G401 (cell line): ENCODE results near the gene CNNM3. TPM values are rescaled to one million over a fixed set of nuclear protein-coding genes. Genes with fewer than 3 reads are reported as not detected.
"Not testable (repeated sequence)": the region's sequence is repeated elsewhere in the genome, so short reads cannot be mapped to it uniquely, and the experiment has no call there.

Experiments
- DNase-seq: peaks from one replicate; pipeline ENCODE4 v3.0.0-alpha.2; 2015; ENCODE audit warnings: low spot score
- in situ Hi-C: cut with HindIII; loops from 2 replicates; pipeline ENCODE4 v1.10.0; 2016; ENCODE audit warnings: low sequenced_read_pairs, mixed read lengths
- total RNA-seq: library from RNA; depleted of rRNA; stranded (reverse); fragments of >200 nt; shearing (Covaris generic); gene quantifications from 2 replicates; pipeline ENCODE4 v1.2.3, GENCODE V29; 2014

Gene CNNM3
- total RNA-seq, 1 experiment from 2014 or later = 15.9 TPM

DNA sequence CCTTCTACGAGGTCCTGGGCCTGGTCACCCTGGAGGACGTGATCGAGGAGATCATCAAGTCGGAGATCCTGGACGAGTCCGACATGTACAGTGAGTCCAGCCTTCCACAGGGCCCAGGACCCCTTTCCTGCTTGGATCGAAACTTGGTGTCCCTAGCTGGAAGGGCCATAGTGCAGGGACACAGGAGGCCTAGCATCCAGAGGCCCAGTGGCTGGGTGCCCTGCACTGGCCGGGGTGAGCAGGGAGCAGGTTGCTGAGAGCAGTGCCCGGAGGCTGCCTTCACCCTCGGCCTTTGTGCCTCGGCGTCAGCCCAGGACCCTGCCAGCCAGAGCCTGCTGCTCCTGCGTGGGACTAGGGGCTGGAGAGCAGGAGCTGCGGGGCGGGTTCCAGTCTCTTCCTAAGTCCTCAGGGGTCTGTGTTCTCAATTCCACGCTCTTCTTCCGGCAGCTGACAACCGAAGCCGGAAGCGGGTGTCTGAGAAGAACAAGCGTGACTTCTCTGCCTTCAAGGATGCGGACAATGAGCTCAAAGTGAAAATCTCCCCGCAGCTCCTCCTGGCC is 18.9 kb upstream of the CNNM3 start:
- no peak for DNase-seq
- in situ Hi-C loops = no loop called here

DNA sequence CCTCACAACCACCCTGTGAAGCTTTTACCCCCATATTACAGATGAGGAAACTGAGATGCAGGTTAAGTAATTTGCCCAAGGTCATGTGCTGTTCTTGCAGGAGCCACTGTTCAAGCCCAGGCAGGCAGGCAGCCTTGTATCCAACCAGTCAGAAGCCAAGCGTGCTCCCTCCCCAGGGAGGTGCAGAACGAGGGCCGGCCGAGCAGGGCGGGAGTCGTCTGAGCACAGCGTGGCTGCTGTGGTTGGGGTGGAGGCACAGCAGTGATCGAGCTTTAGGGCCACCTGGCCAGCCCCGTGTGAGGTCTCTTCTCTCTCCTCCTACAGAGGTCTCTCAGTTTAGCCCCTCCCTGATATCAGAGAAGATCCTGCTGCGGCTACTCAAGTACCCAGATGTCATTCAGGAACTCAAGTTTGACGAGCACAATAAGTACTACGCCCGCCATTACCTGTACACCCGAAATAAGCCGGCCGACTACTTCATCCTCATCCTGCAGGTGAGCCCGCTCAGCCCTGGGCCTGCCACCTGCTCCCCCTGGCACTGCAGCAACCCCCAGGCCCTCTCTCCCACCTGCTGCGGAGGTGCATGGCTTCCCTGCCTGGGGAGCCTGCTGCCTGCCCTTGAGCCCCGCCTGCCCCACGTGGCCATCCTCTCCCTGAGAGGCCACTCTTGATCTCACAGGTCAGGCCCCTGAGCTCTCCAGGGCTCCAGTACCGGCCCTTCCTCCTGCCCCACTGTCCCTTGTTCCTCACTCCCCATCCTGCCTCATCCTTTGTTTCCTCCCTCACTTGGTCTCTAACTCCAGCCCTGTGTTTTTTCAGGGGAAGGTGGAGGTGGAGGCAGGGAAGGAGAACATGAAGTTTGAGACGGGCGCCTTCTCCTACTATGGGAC is 17.1 kb upstream of the CNNM3 start:
- in situ Hi-C loops = no loop called here
- no peak for DNase-seq

DNA sequence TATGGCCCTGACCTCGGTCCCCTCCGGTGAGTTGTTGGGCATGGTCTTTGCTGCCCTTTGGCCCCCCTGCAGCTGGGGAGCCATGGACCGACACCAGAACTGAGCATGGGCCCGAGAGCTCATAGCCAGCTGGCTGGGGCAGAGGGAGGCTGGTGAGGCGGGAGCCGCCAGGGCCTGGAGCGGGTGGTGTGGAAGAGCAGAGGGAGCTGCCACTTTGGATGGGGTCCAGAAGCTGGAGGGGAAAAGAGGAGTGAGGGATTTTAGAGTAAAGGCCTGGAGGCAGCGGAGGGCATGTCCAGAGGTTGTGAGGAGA is 16.5 kb upstream of the CNNM3 start:
- DNase-seq = peak; percentile 55
- in situ Hi-C loops = no loop called here

DNA sequence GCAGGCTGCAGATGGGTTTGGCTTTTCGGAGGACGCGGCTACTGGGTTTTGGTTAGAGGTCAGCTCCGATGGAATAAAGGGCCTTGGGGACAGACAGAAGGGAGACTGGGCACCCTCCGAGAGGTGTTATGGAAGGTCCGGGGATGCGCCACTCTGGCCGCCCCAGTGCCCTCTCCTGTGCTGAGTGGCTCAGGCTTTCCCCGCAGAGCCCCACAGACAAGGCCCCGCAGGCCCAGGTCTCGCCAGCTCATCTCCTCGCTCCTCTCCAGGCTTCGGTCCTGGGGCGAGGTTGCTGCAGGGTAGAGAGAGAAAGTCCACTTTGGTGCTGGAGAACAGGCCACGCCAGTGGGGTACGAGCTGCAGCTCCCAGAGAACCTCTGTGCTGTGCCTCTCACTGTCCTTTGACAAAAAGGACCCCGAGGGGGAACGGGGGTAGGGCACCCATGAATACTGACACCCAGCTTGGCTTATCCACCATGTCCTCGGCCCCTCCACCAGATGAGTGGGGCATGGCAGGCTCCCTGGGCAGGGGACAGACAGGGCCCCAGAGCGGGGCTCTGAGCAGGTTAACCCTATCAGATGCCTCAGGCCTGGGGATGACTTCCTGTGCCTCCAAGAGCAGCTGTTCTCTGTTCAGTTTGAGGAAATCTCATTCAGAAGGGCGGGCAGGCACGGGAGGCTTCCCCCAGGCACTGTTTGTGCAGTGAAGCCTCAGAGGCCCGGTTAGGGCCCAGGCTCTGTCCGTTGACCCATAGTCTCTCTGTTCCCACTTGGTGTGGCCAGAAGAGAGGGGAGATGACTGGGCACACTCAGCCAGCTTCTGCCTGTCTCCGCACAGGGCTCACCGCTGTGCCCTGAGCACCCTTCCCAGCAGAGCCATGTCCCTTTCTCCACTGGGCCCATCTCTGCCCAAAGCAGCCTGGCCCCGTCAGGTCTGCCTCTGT is 15.7 kb upstream of the CNNM3 start:
- no peak for DNase-seq
- in situ Hi-C loops = no loop called here

DNA sequence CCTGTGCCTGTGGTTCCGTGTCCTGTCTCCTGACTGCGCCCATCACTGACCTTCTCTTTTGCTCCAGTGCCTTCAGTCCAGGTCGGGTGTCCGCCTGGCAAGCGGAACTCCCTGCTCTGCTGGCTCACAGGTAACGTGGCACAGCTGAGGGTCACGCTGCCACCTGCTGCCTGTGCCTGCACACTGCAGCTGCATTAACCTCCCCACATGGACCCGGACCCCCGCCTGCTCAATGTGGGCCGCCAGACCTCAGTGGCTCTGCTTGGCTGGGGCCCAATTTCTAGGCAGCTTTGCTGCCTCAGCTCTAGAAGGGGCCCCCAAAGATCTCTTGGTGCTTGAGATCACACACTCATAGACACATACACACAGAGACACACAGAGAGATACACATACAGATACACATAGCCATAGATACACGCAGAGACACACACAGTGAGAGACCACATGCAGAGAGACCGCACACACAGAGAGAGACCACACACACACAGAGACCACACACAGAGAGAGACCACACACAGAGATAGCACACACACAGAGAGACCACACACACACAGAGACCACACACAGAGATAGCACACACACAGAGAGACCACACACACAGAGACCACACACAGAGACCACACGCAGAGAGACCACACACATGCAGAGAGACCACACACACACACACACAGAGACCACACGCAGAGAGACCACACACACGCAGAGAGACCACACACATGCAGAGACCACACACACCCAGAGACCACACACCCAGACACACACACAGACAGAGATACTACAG is 14.9 kb upstream of the CNNM3 start:
- peak; percentile 88 for DNase-seq
- in situ Hi-C loops = no loop called here

DNA sequence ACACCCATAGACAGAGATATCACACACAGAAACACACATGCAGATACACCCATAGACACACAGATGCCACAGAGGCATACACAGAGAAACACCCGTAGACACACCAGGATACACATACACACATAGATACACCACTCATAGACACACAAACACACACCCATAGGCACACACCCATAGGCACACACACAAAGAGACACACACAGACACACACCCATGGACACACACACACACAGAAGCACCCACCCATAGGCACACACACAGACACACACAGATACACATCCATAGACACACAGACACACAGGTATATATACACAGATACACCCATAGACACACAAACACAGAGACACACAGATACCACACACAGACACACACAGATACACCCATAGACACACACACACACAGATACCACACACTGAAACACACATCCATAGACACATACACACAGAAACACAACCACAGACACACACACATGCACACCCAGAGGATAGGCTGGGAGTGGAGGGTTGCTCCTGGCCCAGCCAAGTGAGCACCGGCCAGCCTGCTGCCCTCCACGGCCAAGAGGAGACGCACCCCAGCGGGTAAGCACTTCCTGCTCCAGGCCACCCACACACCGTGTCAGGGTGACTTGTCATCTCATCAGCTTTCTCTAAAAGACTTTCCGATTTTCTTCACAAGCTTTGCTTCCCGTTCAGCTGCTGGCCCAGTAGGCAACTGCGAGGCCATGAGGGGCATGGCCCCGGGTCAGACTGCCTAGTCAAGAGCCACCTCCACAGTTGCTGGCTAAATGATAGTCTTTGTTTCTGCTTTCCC is 14.1 kb upstream of the CNNM3 start:
- no peak for DNase-seq
- in situ Hi-C loops = no loop called here

DNA sequence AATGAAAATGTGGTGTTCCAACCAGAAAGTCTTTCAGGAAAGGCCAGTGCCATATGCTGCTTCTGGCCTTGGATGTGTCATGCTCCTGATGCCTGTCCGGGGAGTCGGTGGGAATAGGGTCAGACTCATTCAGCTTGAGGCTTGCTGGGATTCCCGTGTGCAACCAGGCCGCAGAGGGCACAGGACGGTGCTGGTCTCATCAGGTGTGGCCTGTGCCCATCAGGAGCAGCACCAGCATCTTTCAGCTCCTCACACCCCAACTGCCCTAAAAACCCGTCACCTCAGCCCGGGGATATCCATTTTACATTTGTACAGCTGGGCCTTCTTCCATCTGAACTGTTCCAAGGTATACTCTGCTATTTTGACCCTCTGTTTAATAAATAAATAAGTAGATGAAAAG is 13.3 kb upstream of the CNNM3 start:
- in situ Hi-C loops = no loop called here
- no peak for DNase-seq

DNA sequence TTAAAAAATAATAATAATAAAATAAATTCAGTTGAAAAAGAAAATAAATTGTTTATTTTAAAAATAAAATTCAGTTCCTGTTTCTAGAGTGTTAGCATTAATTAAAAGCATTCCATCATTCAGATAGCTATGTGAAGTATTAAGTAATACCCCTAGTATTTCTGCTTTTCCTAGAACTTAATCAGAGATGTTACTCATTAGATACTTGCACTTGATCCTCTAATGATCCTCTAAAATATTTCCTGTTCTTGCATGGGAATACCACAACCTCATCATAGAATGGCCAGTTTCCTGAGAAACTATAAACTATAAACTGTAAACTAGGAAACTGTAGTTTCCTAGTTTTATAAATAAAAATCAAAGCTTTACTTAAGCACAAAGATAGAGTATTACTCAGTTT is 11.1 kb upstream of the CNNM3 start:
- in situ Hi-C loops = no loop called here
- no peak for DNase-seq

DNA sequence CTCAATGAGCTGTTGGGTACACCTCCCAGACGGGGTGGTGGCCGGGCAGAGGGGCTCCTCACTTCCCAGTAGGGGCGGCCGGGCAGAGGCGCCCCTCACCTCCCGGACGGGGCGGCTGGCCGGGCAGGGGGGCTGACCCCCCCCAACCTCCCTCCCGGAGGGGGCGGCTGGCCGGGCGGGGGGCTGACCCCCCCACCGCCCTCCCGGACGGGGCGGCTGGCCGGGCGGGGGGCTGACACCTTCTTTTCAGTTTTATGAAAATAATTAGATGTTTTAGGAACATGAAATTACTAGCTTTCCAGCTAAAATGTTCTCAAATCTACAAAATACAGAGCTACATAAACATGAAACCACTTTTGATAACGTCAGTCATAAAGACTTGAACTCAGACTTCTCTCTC is 10.1 kb upstream of the CNNM3 start:
- DNase-seq, in situ Hi-C loops: not testable (repeated sequence)

DNA sequence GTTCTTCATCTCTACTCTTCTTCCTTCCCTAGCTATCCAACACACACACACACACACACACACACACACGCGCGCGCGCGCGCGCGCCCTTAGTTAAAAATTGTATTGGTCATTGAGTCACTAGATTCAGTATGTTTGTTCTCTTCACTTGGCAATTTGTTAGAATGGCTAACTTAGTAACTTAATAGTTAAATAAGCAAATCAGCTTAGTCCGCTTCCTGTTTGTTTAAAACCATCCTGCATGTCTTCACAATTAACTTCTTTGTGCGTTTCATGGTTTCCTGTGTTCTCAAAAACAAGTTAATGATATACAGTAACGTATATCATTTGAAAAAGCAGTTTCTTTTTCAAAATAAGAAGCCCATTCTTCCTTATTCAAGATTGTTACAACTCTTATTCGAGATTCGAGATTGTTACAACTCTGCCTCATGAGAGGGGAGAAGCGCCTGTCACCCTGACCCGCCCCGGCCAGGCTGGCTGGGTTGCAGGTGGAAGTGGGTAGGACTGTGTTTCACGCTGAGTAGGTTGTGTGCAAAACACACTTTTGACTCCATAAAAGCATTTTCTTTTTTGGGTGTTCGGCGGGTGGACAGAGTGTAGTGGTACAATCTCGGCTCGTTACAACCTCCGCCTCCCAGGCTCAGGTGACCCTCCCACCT is 9.5 kb upstream of the CNNM3 start:
- in situ Hi-C loops = no loop called here
- no peak for DNase-seq

DNA sequence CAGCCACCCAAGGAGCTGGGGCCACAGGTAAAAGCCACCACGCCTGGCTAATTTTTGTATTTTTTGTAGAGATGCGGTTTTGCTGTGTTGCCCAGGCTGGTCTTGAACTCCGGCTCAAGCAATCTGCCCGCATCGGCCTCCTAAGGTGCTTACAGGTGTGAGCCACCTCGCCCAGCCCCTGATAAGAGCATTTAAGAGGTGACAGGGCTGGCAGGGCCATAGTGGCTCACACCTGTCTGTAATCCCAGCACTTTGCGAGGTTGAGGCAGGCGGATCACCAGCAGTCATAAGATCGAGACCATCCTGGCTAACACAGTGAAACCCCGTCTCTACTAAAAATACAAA is 9.0 kb upstream of the CNNM3 start:
- DNase-seq = no peak
- in situ Hi-C loops = no loop called here

DNA sequence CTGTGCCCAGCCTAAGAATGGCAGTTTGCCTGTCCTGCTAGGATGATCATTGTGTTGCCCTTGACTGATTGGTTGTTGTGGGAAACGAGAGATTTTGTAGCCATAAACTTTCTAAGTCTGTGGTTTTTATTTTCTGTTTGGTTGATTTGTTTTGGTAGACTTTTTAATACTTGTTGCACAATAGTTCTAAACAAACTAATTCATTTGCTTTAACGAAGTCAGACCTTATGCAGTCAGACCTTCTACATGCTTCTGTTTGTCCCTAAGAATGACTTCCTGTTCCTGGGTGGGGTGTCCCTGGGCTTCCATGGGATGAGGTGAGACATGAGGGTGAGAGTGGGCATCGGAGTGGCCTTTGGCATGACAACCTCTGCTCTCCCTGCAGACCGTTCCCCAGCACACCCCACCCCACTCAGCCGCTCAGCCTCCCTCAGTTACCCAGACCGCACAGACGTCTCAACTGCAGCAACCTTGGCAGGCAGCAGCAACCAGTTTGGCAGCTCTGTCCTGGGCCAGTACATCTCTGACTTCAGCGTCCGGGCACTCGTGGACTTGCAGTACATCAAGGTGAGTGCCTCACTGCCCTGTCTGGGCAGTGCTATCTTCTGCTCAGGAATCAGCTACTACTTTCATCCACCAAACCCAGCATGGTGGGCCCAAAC is 7.8 kb upstream of the CNNM3 start:
- in situ Hi-C loops = no loop called here
- peak; percentile 54 for DNase-seq

DNA sequence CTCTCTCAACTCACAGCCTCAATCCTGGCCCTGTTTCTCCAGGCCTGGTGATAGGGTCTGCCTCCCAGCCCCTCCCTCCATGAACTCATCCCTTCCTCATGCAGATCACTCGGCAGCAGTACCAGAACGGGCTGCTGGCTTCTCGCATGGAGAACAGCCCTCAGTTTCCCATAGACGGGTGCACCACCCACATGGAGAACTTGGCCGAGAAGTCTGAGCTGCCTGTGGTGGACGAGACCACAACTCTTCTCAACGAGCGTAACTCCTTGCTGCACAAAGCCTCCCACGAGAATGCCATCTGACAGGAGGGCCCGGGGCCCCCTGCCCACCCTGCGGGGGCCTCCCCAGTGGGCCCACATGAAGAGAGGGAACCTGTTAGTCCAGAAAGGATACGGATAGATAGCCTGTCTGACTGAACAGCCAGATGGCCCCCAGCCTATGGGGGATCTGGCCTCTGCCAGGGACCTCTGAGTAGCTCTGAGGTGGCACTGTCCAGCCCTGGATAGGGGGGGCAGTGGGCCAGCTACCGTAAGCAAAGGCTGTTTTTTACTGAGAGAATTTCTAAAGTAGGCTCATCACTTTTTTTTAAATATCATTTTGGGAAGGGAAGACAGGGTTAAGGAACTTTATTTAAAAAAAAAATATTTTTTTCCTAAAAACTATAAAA is 6.7 kb upstream of the CNNM3 start:
- no peak for DNase-seq
- in situ Hi-C loops = no loop called here

DNA sequence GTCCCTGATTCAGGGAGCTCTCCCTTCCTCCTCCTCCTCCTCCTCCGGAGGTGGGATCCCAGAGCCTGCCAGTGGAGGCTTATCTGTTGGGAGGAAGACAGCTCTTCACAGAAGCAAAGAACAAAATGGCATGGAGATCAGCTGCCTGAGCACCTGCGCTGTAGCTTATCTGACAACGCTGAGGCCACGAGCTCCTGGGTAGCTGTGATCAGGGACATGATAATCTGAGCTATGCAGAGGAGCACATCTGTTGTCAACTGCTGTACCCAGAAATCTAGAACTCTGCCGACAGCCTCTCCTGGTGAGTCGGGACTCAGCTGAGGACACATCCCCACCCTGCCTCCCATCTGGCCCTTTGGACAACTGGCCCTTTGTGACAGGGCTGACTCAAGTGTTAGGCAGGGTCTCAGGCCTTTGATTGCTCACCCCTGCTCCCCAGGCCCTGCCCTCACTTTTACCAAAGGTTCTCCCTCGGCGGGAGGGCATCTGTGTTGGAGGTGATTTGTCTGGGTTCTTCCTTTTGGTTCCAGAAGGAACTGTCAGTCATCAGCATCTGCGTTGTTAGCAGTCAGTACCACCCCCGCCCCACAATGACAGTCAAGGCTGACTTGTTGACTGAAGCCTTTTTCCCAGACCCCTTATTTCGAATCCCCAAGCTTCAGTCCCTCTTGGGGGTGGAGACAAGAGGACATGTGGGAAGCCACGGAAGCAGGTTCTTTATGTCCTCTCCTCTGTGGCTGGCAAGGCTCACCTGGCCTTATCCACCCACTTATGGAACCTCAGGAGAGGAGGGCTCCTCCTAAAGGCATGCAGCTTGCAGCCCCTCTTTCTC is 5.9 kb upstream of the CNNM3 start:
- DNase-seq = no peak
- in situ Hi-C loops = no loop called here

DNA sequence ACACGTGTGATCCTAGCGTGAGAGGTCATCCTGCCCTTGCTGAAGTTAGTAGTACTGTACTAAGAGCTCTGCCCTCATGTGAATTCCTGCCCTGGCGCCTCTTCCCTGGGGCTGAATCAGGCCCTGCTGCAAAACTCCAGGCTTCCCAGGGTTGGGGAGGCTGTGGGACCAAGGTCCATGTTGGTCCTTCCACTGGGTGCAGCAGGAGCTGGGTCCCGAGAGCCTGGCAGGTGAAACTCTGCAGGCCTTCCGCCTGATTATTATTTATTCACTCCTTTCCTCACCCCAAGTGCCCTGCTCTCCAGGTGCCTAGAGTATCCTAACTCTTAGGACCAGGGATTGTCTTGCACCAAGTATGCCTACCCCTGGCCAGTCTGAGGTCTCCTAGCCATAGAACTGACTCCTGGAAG is 5.3 kb upstream of the CNNM3 start:
- in situ Hi-C loops = no loop called here
- no peak for DNase-seq

DNA sequence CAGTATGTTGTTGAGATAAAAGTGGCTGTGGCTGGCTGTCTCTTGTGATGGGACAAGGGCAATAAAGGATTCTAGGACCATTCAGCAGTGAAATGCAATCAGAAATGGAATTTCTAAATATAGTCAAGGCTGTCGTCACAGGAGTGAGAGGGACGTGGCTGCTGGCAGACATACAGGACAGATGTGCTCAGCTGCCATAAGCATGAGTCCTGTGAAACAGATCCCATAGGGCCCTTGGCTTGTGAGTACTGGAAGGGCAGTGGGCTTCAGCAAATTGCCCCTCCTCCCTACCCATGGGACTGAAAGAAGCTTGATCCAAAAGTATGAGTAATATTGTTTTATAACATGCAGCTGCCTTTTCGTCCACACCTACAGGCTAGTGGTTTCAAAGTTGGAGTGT is 4.2 kb upstream of the CNNM3 start:
- DNase-seq = no peak
- in situ Hi-C loops = no loop called here
